GM13976 (cell line): Measurements from ENCODE around the gene RCC1.

Experiments
- DNase-seq: peaks from one replicate; pipeline ENCODE4 v3.0.0; 2012; ENCODE audit warnings: low spot score
- in situ Hi-C: fragments of 300-500 bp; cut with MboI; formaldehyde crosslinking; loops from one replicate; pipeline ENCODE4 v1.12.0; 2022; ENCODE audit warnings: low sequenced_read_pairs, mixed read lengths, inconsistent platforms; ENCODE audit not compliant: unreplicated experiment
- TF ChIP-seq, protein P1 (sequence below): IDR thresholded peaks from 2 replicates; pipeline ENCODE4 v1.5.1; 2012; ENCODE audit warnings: borderline replicate concordance, mild to moderate bottlenecking; ENCODE audit not compliant: insufficient read depth; ENCODE audit errors: extremely low read depth, missing control alignments, control extremely low read depth

RCC1 gene, protein sequence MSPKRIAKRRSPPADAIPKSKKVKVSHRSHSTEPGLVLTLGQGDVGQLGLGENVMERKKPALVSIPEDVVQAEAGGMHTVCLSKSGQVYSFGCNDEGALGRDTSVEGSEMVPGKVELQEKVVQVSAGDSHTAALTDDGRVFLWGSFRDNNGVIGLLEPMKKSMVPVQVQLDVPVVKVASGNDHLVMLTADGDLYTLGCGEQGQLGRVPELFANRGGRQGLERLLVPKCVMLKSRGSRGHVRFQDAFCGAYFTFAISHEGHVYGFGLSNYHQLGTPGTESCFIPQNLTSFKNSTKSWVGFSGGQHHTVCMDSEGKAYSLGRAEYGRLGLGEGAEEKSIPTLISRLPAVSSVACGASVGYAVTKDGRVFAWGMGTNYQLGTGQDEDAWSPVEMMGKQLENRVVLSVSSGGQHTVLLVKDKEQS

GRCh38 chr1:28505406-28506187 is at the start of gene RCC1:
TSS of gene RCC1 (plus strand) at chr1:28506043. CDS start at chr1:28529867, 23,824 bp downstream.
- peak; percentile 97 for DNase-seq
- TF ChIP-seq, protein P1, sequence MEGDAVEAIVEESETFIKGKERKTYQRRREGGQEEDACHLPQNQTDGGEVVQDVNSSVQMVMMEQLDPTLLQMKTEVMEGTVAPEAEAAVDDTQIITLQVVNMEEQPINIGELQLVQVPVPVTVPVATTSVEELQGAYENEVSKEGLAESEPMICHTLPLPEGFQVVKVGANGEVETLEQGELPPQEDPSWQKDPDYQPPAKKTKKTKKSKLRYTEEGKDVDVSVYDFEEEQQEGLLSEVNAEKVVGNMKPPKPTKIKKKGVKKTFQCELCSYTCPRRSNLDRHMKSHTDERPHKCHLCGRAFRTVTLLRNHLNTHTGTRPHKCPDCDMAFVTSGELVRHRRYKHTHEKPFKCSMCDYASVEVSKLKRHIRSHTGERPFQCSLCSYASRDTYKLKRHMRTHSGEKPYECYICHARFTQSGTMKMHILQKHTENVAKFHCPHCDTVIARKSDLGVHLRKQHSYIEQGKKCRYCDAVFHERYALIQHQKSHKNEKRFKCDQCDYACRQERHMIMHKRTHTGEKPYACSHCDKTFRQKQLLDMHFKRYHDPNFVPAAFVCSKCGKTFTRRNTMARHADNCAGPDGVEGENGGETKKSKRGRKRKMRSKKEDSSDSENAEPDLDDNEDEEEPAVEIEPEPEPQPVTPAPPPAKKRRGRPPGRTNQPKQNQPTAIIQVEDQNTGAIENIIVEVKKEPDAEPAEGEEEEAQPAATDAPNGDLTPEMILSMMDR = no peak
- in situ Hi-C loops = no loop called here

GRCh38 chr1:28456078-28456477 is 49.8 kb upstream of the RCC1 start:
- no peak for DNase-seq
- TF ChIP-seq, protein P1 = no peak
- in situ Hi-C loops = no loop called here

DNA sequence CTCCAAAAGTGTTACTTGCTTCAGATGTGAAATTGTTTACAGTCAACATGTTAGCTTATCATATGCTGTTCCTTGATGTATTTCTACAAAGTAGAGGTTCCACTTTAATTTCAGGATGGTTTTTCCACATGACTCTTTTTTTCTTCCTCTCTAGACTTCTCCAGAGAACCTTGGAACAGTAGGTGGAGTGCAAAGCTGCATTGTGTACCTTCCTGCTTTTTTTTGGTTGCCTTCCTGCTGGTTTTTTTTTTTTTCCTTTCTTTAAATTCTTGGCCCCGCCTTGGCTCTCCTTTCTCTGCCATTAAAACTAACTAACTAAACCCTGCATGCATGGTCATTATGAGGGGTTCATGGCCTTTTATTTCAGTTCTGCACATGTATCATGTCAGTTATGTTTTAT is 48.2 kb upstream of the RCC1 start:
- in situ Hi-C loops = no loop called here
- DNase-seq = no peak
- TF ChIP-seq, protein P1 = no peak

GRCh38 chr1:28458237-28459228 is 47.3 kb upstream of the RCC1 start:
- TF ChIP-seq, protein P1 = no peak
- no peak for DNase-seq

DNA sequence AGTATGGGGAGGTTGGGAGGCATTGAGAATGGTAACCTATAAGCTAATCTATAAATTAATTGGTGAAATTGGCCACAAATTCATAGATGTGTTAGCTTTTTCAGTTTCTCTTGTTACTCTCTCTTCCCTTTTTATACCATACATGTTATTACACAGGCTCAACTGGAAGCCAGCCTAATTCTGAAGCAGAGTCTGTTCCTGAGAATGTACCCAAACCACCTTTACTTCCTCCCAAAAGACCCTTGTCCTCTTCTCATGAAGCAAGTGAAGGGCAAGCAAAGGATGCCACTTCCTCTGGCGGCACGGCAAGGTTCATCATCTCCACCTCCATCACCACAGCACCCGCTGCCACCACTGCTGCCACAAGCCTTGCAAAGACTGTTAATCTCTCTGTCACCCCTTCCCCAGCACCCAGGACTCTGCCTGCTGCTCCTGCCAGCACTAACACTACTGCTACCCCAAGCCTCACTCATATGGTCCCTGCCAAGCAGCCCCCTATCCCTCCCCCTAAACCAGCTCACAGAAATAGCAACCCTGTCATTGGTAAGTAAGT is 39.5 kb upstream of the RCC1 start:
- TF ChIP-seq, protein P1 = no peak
- in situ Hi-C loops = no loop called here
- no peak for DNase-seq

More at GRCh38 chr1:28458237-28459228, 47.3 kb upstream of the RCC1 start:
- in situ Hi-C loops = no loop called here
